ENCODE data around the gene ADAMTSL4. TPM values are rescaled to one million over a fixed set of nuclear protein-coding genes. Genes with fewer than 3 reads are reported as not detected.
"Not testable (repeated sequence)": the region's sequence is repeated elsewhere in the genome, so short reads cannot be mapped to it uniquely, and the experiment has no call there.

Gene ADAMTSL4
- total RNA-seq, 2 donors from 2014 or later, result 31.5 to 62.5 TPM

GRCh38 chr1:150576367-150576711 is 27.1 kb downstream of the ADAMTSL4 start:
- ATAC-seq, result no peak
- no peak for DNase-seq
- intact Hi-C loops (cut with DNase I), result loop anchor here in 1 of 2 donors (5.0 kb wide), 1 partner anchor 46 kb away; no protein-coding TSS in a partner anchor

- intact Hi-C loops (cut with DNase I), result loop anchor here in 1 of 2 donors (5.0 kb wide), 1 partner anchor 45 kb away; no protein-coding TSS in a partner anchor
- ATAC-seq (no peak), DNase-seq (no peak)
Observed at GRCh38 chr1:150576794-150577556, 27.8 kb downstream of the ADAMTSL4 start.

- intact Hi-C loops (cut with DNase I), result loop anchor here in 1 of 2 donors (5.0 kb wide), 1 partner anchor 45 kb away; no protein-coding TSS in a partner anchor
- ATAC-seq (no peak), DNase-seq (no peak)
Observed at GRCh38 chr1:150577557-150578271, 28.5 kb downstream of the ADAMTSL4 start.

- DNase-seq (no peak), ATAC-seq (peak; percentile 34 to 64)
- intact Hi-C loops (cut with DNase I), result loop anchor here in 1 of 2 donors (1.0 to 5.0 kb wide), 2 partner anchors 17 to 44 kb away; no protein-coding TSS in a partner anchor
Observed at GRCh38 chr1:150578272-150579109, 29.3 kb downstream of the ADAMTSL4 start.

GRCh38 chr1:150579110-150579944 is 30.1 kb downstream of the ADAMTSL4 start, which contains the start of gene MCL1:
Gene MCL1 (minus strand): TSS chr1:150579610. CDS start chr1:150579530, 80 bp downstream.
- DNase-seq (peak; percentile 95), ATAC-seq (peak; percentile 94)
- intact Hi-C loops (cut with DNase I), result loop anchor here in 1 of 2 donors (1.0 to 5.0 kb wide), 2 partner anchors 18 to 43 kb away; no protein-coding TSS in a partner anchor

- intact Hi-C loops (cut with DNase I), result loop anchor here in 1 of 2 donors (1.0 to 5.0 kb wide), 2 partner anchors 19 to 42 kb away; no protein-coding TSS in a partner anchor
- no peak for DNase-seq
- peak in 1 of 2 donors; percentile 4 for ATAC-seq
Observed at GRCh38 chr1:150579945-150580642, 30.9 kb downstream of the ADAMTSL4 start.

- ATAC-seq; intact Hi-C loops (cut with DNase I); DNase-seq: not testable (repeated sequence)
Observed at GRCh38 chr1:150580966-150581365, 31.8 kb downstream of the ADAMTSL4 start.

GRCh38 chr1:150581437-150581836 is 32.2 kb downstream of the ADAMTSL4 start:
- ATAC-seq; intact Hi-C loops (cut with DNase I); DNase-seq: not testable (repeated sequence)

- not testable (repeated sequence) for ATAC-seq
Observed at GRCh38 chr1:150581962-150582361, 32.8 kb downstream of the ADAMTSL4 start.

GRCh38 chr1:150582371-150582770 is 33.2 kb downstream of the ADAMTSL4 start:
- DNase-seq (no peak), ATAC-seq (no peak)
- intact Hi-C loops (cut with DNase I), result no loop called here

More at GRCh38 chr1:150581962-150582361, 32.8 kb downstream of the ADAMTSL4 start:
- intact Hi-C loops (cut with DNase I); DNase-seq: not testable (repeated sequence)

- ATAC-seq (no peak), DNase-seq (no peak)
- intact Hi-C loops (cut with DNase I), result no loop called here
Observed at GRCh38 chr1:150596095-150596892, 47.1 kb downstream of the ADAMTSL4 start.

- intact Hi-C loops (cut with DNase I), result no loop called here
- DNase-seq (no peak), ATAC-seq (no peak)
Observed at GRCh38 chr1:150596976-150597375, 47.8 kb downstream of the ADAMTSL4 start.

- DNase-seq; ATAC-seq; intact Hi-C loops (cut with DNase I): not testable (repeated sequence)
Observed at GRCh38 chr1:150598346-150598745, 49.1 kb downstream of the ADAMTSL4 start.

GRCh38 chr1:150601540-150601939 is 52.3 kb downstream of the ADAMTSL4 start:
- ATAC-seq, result no peak
- intact Hi-C loops (cut with DNase I), result no loop called here
- no peak for DNase-seq

GRCh38 chr1:150602372-150602771 is 53.2 kb downstream of the ADAMTSL4 start:
- intact Hi-C loops (cut with DNase I); DNase-seq; ATAC-seq: not testable (repeated sequence)

- intact Hi-C loops (cut with DNase I), result no loop called here
- ATAC-seq, result no peak
- DNase-seq, result no peak
Observed at GRCh38 chr1:150603711-150604110, 54.5 kb downstream of the ADAMTSL4 start.

- DNase-seq, result no peak
- intact Hi-C loops (cut with DNase I), result no loop called here
Observed at GRCh38 chr1:150604226-150604588, 55.0 kb downstream of the ADAMTSL4 start.

More at GRCh38 chr1:150604226-150604588, 55.0 kb downstream of the ADAMTSL4 start:
- ATAC-seq, result peak in 1 of 2 donors; percentile 24

Data from left cardiac atrium (tissue), 4 donors.